ENCODE results near the gene SPCS2. TPM values are rescaled to one million over a fixed set of nuclear protein-coding genes. Genes with fewer than 3 reads are reported as not detected.

SPCS2 gene
- polyA plus RNA-seq (2014; cell fraction: cytosol; rRNA removed) = 26.9 and 213 TPM in 2 replicates
- 22.5 and 149 TPM in 2 replicates for polyA plus RNA-seq (2014; cell fraction: nucleus; rRNA removed)

- peak; percentile 99 for DNase-seq (ENCODE audit: low spot score)
Observed at GRCh38 chr11:74948898-74949752, at the start of gene SPCS2, which contains the start of gene XRRA1. TSS of gene SPCS2 (plus strand) at chr11:74949266. CDS start at chr11:74949286, 20 bp downstream. TSS of gene XRRA1 (minus strand) at chr11:74949091. CDS start at chr11:74940878, 8,213 bp downstream.

GRCh38 chr11:74902342-74902741 lies 46.7 kb upstream of the SPCS2 start:
- no peak for DNase-seq (ENCODE audit: low spot score)

DNA sequence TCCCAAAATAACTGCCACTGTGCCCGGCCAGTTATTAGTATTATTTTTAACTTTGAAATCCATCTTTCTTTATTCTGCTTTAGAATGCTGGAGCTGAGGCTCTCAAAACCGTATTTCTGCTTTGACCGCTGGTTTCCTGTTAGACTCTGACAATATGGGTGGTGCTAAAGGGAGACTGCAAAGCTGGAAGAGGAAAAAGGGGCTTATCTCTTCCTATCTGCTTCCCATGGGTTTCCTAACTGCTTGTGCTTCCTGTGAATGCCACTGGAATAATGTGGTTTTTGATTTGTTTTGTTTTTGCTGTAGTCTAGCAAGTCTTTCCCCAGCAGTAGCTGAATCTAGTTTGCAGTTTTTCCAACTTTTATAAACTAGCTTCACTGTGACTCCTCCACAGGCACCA lies 43.7 kb upstream of the SPCS2 start:
- DNase-seq (ENCODE audit: low spot score) = no peak

DNA sequence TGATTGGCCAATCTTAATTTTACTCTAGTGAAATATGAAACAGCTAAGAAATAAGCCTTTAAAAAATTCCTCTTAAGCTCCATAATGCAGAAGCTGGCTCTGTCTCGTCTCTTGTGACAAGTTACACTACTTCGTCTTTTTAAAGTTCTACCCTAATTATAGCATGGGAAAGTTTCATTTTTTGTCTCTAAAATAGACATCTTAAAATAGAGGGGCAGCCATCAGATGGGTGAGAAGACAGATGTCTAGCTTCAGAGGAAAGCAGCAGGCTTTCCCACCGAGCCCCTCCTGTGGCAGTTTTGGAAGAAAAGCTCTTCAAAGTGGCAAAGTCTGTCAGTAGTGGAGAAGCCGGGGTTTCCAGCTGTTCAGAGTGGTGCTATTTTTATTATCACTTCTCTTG lies 39.7 kb upstream of the SPCS2 start:
- no peak for DNase-seq (ENCODE audit: low spot score)

DNA sequence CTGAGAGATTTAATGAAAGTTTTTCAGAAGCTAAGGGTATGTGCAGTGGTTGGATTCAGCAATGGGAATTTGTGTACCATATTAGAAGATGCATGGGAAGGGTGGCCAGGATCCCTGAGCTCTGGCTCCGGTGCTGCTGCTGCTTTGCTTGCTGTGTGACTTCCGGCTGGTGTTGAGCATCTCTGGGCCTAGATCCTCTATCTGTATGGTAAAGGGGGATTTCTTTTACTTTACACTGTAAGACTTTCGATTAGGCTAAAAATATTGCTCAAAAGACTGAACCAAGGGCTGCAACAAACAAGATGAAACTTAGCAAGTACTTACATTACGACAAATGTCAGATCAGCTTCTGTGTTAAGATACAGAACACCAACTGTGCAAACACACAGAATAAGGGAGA lies 39.3 kb upstream of the SPCS2 start:
- no peak for DNase-seq (ENCODE audit: low spot score)

- DNase-seq (ENCODE audit: low spot score) = no peak
Observed at GRCh38 chr11:74923125-74923524, 25.9 kb upstream of the SPCS2 start.

DNA sequence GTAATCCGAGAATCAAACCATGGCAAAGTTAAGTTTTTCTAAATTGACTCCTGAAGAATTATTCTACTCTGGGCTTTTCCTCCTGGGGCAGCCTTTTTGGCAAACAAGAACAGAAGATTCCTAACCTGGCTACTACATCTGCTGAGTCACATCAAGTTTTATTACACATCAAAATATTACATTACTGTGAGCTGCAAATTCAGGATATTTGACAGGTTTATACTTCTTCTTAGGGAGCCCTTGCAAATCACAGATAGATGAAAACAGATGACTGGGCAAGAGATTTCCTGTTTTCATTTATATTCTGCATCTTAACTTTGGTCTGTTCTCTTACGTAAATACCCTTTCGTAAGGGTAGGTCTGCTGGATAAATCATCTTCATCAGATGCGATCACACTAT lies 23.8 kb upstream of the SPCS2 start:
- DNase-seq (ENCODE audit: low spot score) = no peak

- DNase-seq (ENCODE audit: low spot score) = no peak
Observed at GRCh38 chr11:74926304-74927030, 22.6 kb upstream of the SPCS2 start.

DNA sequence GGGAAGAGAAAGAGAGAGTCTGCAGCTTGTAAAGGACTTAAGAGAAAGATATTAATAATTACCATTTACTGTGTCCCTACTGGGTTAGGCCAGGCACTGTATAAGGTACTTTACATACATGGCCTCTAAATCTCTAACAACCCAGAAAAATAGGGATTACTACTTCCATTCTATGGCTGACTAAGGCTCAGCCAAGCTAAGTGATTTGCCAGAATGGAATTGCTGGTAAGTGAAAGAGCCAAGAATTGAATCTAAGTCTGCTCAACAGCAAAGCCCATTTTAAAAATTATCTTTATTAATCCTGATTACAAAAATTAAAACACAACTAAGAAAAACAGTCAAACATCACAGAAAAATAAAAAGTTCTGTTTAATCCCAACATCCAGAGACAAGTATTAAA lies 21.6 kb upstream of the SPCS2 start:
- DNase-seq (ENCODE audit: low spot score) = no peak

DNA sequence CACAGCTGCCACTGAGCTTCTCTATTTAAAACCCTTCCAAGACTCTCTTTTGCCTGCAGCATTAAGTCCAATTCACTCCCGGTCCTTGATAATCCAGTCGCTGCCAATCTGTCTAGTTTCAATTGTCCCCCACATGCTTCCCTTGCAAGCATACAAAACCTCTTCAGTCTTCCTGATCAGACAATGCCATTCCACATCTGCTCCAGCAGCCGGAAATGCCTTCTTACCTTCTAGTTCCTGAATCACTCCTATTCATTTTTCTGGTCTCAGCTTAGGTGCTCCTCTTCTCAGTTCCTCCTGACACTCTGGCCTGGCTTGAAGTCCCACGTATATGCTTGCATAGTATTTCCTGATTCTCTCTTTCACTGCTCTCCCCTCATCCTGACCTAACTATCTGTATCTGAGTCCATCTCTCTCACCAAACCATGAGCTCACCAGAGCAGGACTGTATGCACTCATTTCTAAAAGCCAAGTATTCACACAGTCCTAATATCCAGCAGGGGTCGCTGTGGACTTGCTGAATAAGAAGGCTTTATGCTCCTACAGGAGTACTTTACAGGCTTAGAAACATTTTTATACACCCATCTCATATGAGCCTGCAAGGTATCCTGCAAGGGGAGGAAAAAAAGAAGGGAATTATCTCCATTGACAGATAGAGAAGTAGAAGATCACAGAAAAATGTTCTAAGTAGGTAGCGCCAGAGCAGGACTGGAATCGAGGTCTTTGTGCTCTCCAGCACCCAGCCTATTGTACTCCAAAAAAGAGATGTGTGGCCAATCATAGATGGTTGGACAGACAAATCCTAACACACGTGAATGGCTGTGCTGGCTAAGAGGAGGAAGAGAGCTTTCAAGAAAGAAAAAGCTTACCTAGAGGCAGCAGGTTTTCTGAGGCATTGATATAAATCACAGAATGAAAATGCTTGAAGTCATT lies 19.4 kb upstream of the SPCS2 start:
- DNase-seq (ENCODE audit: low spot score) = peak; percentile 88

GRCh38 chr11:74932169-74932568 lies 16.9 kb upstream of the SPCS2 start:
- DNase-seq (ENCODE audit: low spot score) = no peak

DNA sequence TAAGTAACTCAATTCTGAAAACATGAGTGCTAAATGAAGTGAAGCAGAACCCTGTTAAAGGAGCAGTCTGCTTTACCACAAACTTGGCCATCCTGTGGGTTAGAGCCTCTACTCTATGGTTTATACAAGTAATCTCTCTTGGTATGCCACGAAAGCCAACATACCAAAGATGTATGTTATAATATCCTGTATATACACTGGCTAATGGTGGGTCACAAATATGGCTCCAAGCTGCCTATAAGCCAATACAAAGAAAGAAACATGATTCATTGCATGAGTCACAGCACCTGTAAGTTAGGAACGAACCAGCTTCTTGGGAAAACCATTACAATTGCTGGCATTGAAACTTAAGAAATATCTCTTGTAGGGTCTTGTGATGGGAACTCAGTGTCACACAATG lies 16.3 kb upstream of the SPCS2 start:
- no peak for DNase-seq (ENCODE audit: low spot score)

DNA sequence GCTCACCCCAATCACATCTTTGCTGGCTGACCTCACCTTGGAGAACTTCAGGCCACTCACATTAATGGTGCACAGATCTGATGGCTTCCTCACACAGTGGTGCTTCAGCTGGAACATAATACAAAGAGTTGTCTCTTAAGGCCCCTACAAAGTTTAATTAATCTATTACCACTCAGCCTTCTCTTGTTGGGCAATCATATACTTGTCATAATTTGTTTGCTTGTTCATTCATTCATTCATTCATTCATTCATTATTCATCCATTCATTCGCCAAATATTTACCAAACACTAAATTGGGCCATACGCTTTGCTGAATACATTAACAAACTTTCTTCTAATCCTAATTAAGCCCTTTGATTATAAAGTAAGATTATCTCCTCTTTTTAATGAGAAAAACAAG lies 15.3 kb upstream of the SPCS2 start:
- no peak for DNase-seq (ENCODE audit: low spot score)

- DNase-seq (ENCODE audit: low spot score) = no peak
Observed at GRCh38 chr11:74935285-74935684, 13.8 kb upstream of the SPCS2 start.

DNA sequence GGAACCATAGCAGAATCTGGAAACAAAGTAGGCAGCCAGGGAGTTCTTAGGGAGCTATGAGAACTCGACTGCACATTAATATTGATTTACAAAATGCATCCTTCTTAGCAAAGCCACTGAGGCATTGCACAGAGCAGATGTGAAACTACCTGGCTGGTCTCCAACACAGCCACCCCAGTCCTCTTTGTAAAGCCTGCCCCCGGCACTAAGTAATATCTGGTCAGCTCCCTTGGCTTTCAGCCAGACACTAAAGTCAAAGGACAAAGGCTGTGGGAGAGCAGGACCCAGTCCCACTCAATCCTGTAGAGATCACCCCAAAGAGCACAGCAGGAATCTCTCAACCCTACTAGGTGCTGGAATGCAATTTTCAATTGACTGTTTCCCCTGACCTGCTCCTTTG lies 13.0 kb upstream of the SPCS2 start:
- DNase-seq (ENCODE audit: low spot score) = no peak

GRCh38 chr11:74936976-74937375 lies 12.1 kb upstream of the SPCS2 start:
- no peak for DNase-seq (ENCODE audit: low spot score)

DNA sequence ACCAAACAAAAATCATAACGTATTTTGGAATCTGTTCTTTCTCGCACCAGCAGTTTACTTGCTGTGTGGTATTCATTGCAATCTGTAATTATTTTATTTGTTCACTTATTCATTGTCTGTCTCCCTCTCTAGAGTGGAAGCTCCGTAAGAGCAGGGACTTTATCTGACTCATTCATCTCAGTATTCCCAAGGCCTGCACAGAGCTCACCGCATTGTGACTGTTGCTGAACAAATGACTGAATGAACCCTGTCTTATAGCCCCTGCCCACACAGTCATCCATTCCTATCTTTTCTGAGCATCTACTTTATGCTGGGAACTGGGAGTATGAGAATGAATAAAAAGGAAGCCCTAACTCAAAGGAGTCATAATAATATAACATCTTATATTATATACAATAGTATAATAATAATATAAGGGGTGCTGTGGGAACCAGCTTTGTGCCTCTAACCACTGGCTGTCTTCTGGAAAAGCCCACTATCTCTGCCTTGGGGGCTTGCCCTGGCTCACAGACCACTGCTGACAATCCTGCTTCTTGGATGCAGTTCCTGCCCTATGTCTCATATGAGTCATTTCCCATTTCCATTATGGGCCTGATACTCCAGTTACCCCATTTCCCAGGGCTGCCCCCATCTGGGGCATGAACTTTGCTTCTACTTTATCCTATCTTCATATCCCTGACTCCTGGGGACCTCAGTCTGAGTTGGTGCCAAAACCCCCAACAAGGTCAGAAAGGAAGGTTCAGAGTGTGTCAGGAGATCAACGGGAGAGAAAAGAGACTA lies 11.2 kb upstream of the SPCS2 start:
- DNase-seq (ENCODE audit: low spot score) = no peak

DNA sequence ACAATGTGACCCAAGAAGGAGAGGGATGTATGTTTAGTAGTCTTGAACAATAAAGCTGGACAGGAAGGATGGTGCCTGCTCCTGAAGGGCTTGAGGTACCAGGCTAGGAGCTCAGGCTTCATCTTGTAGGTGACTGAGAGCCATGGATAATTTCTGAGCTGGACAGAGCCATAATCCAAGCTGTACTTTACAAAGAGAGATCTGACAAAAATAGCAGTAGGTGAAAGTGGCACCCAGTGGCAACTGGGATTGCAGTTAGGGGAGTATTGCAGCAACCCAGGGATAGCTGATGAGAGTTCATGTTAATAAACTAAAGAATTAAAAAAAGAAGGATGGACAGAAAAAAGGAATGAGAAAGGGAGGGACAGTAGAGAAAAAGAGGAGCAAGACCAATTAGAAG lies 7.6 kb upstream of the SPCS2 start:
- DNase-seq (ENCODE audit: low spot score) = no peak

GRCh38 chr11:74942073-74942759 lies 6.8 kb upstream of the SPCS2 start:
- no peak for DNase-seq (ENCODE audit: low spot score)

GRCh38 chr11:74948546-74948897 lies 544 bp upstream of the SPCS2 start:
- no peak for DNase-seq (ENCODE audit: low spot score)

Data from SK-N-DZ (cell line).